IMR-90 (cell line): ENCODE measurements around the gene ZNF467. TPM values are rescaled to one million over a fixed set of nuclear protein-coding genes. Genes with fewer than 3 reads are reported as not detected.

ENCODE experiments used
- ATAC-seq: fragments of 200-7000 bp; cut with Tn5 transposase; 2 replicates; pipeline ENCODE4 v1.9.1; 2020; ENCODE audit warnings: low read depth, mild to moderate bottlenecking, moderate library complexity
- BruUV-seq: library from RNA; stranded (reverse); fragments of 400-500 nt; replicated peaks from 2 replicates; lab custom pipeline; 2021; lab: Mats Ljungman, UMichigan
- CTCF ChIA-PET: fragments of 300-600 bp; formaldehyde crosslinking; extraction: SDS; loops from one replicate; lab custom pipeline; 2021; ENCODE audit warnings: antibody characterized with exemption; lab: Yijun Ruan, JAX
- POLR2A ChIA-PET: fragments of 300-600 bp; sonication (Branson Sonifier 250); formaldehyde crosslinking; loops from one replicate; lab custom pipeline; 2022; ENCODE audit warnings: antibody characterized with exemption; ENCODE audit not compliant: unreplicated experiment; lab: Charles Lee
- DNase-seq: peaks from one replicate; pipeline ENCODE4 v3.0.0; 2013
- H2AFZ ChIP-seq: replicated peaks from 2 replicates; pipeline ENCODE3; 2013; ENCODE audit warnings: low read length, mild to moderate bottlenecking; ENCODE audit not compliant: poor library complexity
- H2AK5ac ChIP-seq: 2 replicates; pipeline ENCODE4 v1.6.1; 2013; ENCODE audit warnings: low read depth, low read length, inconsistent platforms
- H2AK9ac ChIP-seq: replicated peaks from 2 replicates; pipeline ENCODE3; 2013; ENCODE audit warnings: mild to moderate bottlenecking, low read depth, low read length, moderate library complexity; ENCODE audit not compliant: poor library complexity
- H2BK120ac ChIP-seq: 2 replicates; pipeline ENCODE4 v1.6.1; 2013; ENCODE audit warnings: low read depth, low read length, inconsistent platforms
- H2BK15ac ChIP-seq: 3 replicates; pipeline ENCODE4 v1.6.1; 2013; ENCODE audit warnings: low read depth, low read length, inconsistent platforms
- H2BK20ac ChIP-seq: 2 replicates; pipeline ENCODE4 v1.6.1; 2013; ENCODE audit warnings: low read depth, mild to moderate bottlenecking, inconsistent platforms, low read length, moderate library complexity
- H2BK5ac ChIP-seq: 2 replicates; pipeline ENCODE4 v1.6.1; 2013; ENCODE audit warnings: mild to moderate bottlenecking, low read depth, low read length, inconsistent platforms; ENCODE audit not compliant: poor library complexity, severe bottlenecking
- H3K14ac ChIP-seq: replicated peaks from 2 replicates; pipeline ENCODE4 v1.6.1; 2013; ENCODE audit warnings: low read depth, low read length, inconsistent platforms
- H3K18ac ChIP-seq: 2 replicates; pipeline ENCODE4 v1.6.1; 2013; ENCODE audit warnings: low read depth, low read length, control low read depth
- H3K23ac ChIP-seq: 2 replicates; pipeline ENCODE4 v1.6.1; 2013; ENCODE audit warnings: low read depth, low read length, inconsistent platforms
- H3K27ac ChIP-seq: 2 replicates; pipeline ENCODE4 v1.5.1; 2013; ENCODE audit warnings: mild to moderate bottlenecking, control low read depth, low read length; ENCODE audit not compliant: insufficient read depth
- H3K27me3 ChIP-seq: 2 replicates; pipeline ENCODE4 v1.6.1; 2013; ENCODE audit warnings: low read length; ENCODE audit not compliant: control insufficient read depth, insufficient read depth
- H3K36me3 ChIP-seq: 2 replicates; pipeline ENCODE4 v1.6.1; 2013; ENCODE audit warnings: low read length, mixed read lengths; ENCODE audit not compliant: control insufficient read depth, insufficient read depth
- H3K4ac ChIP-seq: 2 replicates; pipeline ENCODE4 v1.6.1; 2013; ENCODE audit warnings: low read depth, low read length, inconsistent platforms
- H3K4me1 ChIP-seq: 2 replicates; pipeline ENCODE4 v1.6.1; 2013; ENCODE audit warnings: low read length, mixed read lengths; ENCODE audit not compliant: control insufficient read depth, insufficient read depth
- H3K4me2 ChIP-seq: 2 replicates; pipeline ENCODE4 v1.6.1; 2013; ENCODE audit warnings: low read depth, mild to moderate bottlenecking, control low read depth, low read length, moderate library complexity
- H3K4me3 ChIP-seq: 2 replicates; pipeline ENCODE4 v1.5.1; 2013; ENCODE audit warnings: low read depth, mild to moderate bottlenecking, control low read depth, low read length, moderate library complexity; ENCODE audit not compliant: insufficient read depth
- H3K56ac ChIP-seq: 2 replicates; pipeline ENCODE4 v1.6.1; 2013; ENCODE audit warnings: low read length, inconsistent platforms; ENCODE audit not compliant: insufficient read depth; ENCODE audit errors: extremely low read depth
- H3K79me1 ChIP-seq, 2 experiments: 2 replicates each; pipeline ENCODE4 v1.6.1; 2013; ENCODE audit warnings: low read length in 2 of 2, inconsistent platforms in 1 of 2, low read depth in 1 of 2
- H3K9ac ChIP-seq: 2 replicates; pipeline ENCODE4 v1.6.1; 2013; ENCODE audit warnings: low read depth, low read length, control low read depth
- H3K9me1 ChIP-seq: 2 replicates; pipeline ENCODE4 v1.6.1; 2013; ENCODE audit warnings: low read length, inconsistent platforms; ENCODE audit not compliant: insufficient read depth
- H3K9me3 ChIP-seq: 2 replicates; pipeline ENCODE4 v1.6.1; 2013; ENCODE audit warnings: low read length; ENCODE audit not compliant: control insufficient read depth, insufficient read depth
- H4K20me1 ChIP-seq: 2 replicates; pipeline ENCODE4 v1.6.1; 2013; ENCODE audit warnings: low read length, inconsistent platforms; ENCODE audit not compliant: insufficient read depth
- H4K5ac ChIP-seq: 2 replicates; pipeline ENCODE4 v1.6.1; 2013; ENCODE audit warnings: mild to moderate bottlenecking, low read depth, low read length, control low read depth
- H4K8ac ChIP-seq, 2 experiments: 2 replicates each; pipeline ENCODE4 v1.6.1; 2013; ENCODE audit warnings: low read depth in 2 of 2, low read length in 2 of 2, control low read depth in 1 of 2, inconsistent platforms in 1 of 2
- H4K91ac ChIP-seq: 2 replicates; pipeline ENCODE4 v1.6.1; 2013; ENCODE audit warnings: low read depth, low read length, inconsistent platforms; ENCODE audit not compliant: insufficient read depth
- BHLHE40 ChIP-seq: fragments of 150-350 bp; IDR thresholded peaks from 2 replicates; pipeline ENCODE4 v1.6.1; 2016; ENCODE audit warnings: mild to moderate bottlenecking, low read depth, low read length
- ELK1 ChIP-seq: fragments of 150-350 bp; IDR thresholded peaks from 2 replicates; pipeline ENCODE4 v1.6.1; 2016; ENCODE audit warnings: low read depth, mild to moderate bottlenecking, low read length, moderate library complexity, borderline replicate concordance
- FOS ChIP-seq: fragments of 150-350 bp; IDR thresholded peaks from 2 replicates; pipeline ENCODE4 v1.6.1; 2016; ENCODE audit warnings: low read depth, low read length
- MAZ ChIP-seq: IDR thresholded peaks from 2 replicates; pipeline ENCODE4 v1.6.1; 2012; ENCODE audit warnings: low read depth, mild to moderate bottlenecking, low read length, improper control_type of control experiment, moderate library complexity, borderline replicate concordance
- MXI1 ChIP-seq: IDR thresholded peaks from 2 replicates; pipeline ENCODE4 v1.6.1; 2012; ENCODE audit warnings: low read depth, mild to moderate bottlenecking, low read length, moderate library complexity, borderline replicate concordance
- NFE2L2 ChIP-seq: fragments of 150-350 bp; IDR thresholded peaks from 2 replicates; pipeline ENCODE4 v1.6.1; 2016; ENCODE audit warnings: low read depth, mild to moderate bottlenecking, low read length
- RAD21 ChIP-seq: IDR thresholded peaks from 2 replicates; pipeline ENCODE4 v1.6.1; 2012; ENCODE audit warnings: low read length, improper control_type of control experiment
- SMC3 ChIP-seq: fragments of 150-350 bp; IDR thresholded peaks from 2 replicates; pipeline ENCODE4 v1.6.1; 2016; ENCODE audit warnings: low read depth, mild to moderate bottlenecking, antibody characterized with exemption, low read length, moderate library complexity
- WGBS, 2 experiments: methylation state at CpG; one replicate each; pipeline versions ENCODE4 v1.1.5 to v1.1.7; 2013; ENCODE audit warnings: missing lambda C conversion rate in 2 of 2; ENCODE audit not compliant: insufficient read length in 1 of 2; ENCODE audit errors: extremely low coverage in 2 of 2; 5-methylcytosine and 5-hydroxymethylcytosine counted together
- dilution Hi-C: fragments of 300-500 bp; cut with HindIII; formaldehyde crosslinking; loops from one replicate; pipeline ENCODE4 v1.14.3; 2018; ENCODE audit warnings: low sequenced_read_pairs; ENCODE audit not compliant: unreplicated experiment
- in situ Hi-C: fragments of 300-500 bp; cut with MboI; formaldehyde crosslinking; loops from 3 replicates; pipeline ENCODE4 v1.14.3; 2019; ENCODE audit warnings: low sequenced_read_pairs, inconsistent platforms, mixed read lengths
- intact Hi-C: fragments of 100-400 bp; cut with micrococcal nuclease; formaldehyde crosslinking; loops from 2 replicates; pipeline ENCODE4 v1.10.0; 2022
- polyA plus RNA-seq, 3 experiments: library from polyadenylated mRNA; depleted of rRNA; stranded (reverse); fragments of >200 nt; gene quantifications; 2 replicates each; pipeline ENCODE4 v1.2.3, GENCODE V29; 2012; ENCODE audit warnings: low replicate concordance in 1 of 3
- total RNA-seq: library from RNA; depleted of rRNA; stranded (reverse); fragments of >200 nt; gene quantifications from 2 replicates; pipeline ENCODE4 v1.2.3, GENCODE V29; 2012

ZNF467 gene
- total and polyA plus RNA-seq, 2 of the 4 experiments (the other 2 are of a cell fraction) = 0.67 TPM; not detected in 1

GRCh38 chr7:149802966-149803365 lies 29.6 kb upstream of the ZNF467 start:
- in situ Hi-C loops (no loop called here), intact Hi-C loops (no loop called here), dilution Hi-C loops (no loop called here)
- CTCF ChIA-PET = no interaction called here
- Histone ChIP-seq H2AK9ac (no peak overlapping the region), H3K9me3 (no peaks in the 10 kb centered on the region), H2AK5ac (no peak overlapping the region), H4K91ac (no peak overlapping the region), H3K36me3 (no peaks in the 10 kb centered on the region), H2AFZ (no peak overlapping the region), H2BK120ac (no peak overlapping the region), H3K56ac (no peak overlapping the region; the same call in 1 of the 2 replicates), H2BK20ac (no peak overlapping the region), H3K14ac (no peak overlapping the region), H4K20me1 (no peaks in the 10 kb centered on the region), H3K9ac (no peak overlapping the region), H3K23ac (no peak overlapping the region), H3K4ac (no peak overlapping the region), H4K5ac (no peak overlapping the region), H3K4me1 (no peaks in the 10 kb centered on the region), H3K9me1 (no peaks in the 10 kb centered on the region), H2BK15ac (no peak overlapping the region), H3K18ac (no peak overlapping the region), H3K79me1 (no peaks in the 10 kb centered on the region), H3K4me2 (no peak overlapping the region), H4K8ac (no peak overlapping the region), H3K4me3 (no peak overlapping the region), H3K27ac (no peak overlapping the region), H3K27me3 (peaks cover 6% of the 10 kb centered on the region; the same call in 1 of the 2 replicates), H2BK5ac (no peak overlapping the region)
- no peak for DNase-seq
- WGBS, 2 experiments = 100% methylated on average over 1 of the region's 12 CpGs; no CpG with 5 or more reads in 1 of the 2 experiments
- no peak for ATAC-seq
- no peak for TF ChIP-seq RAD21
- TF ChIP-seq MAZ = no peak
- TF ChIP-seq NFE2L2 = no peak
- TF ChIP-seq SMC3 = no peak
- no peak for TF ChIP-seq FOS
- TF ChIP-seq BHLHE40 = no peak
- no peak for TF ChIP-seq MXI1
- TF ChIP-seq ELK1 = no peak
- POLR2A ChIA-PET = no interaction called here
- no TSS peak for BruUV-seq
